IPS-18a (cell line): ENCODE data around the gene DARS1.

ENCODE experiments used
- H3K27ac ChIP-seq: one replicate; pipeline ENCODE4 v1.5.1; 2013; ENCODE audit warnings: low read length
- H3K27me3 ChIP-seq: one replicate; pipeline ENCODE4 v1.6.1; 2013; ENCODE audit warnings: mild to moderate bottlenecking, low read length; ENCODE audit not compliant: control insufficient read depth, insufficient read depth
- H3K36me3 ChIP-seq: one replicate; pipeline ENCODE4 v1.6.1; 2013; ENCODE audit warnings: low read depth, low read length; ENCODE audit not compliant: control insufficient read depth
- H3K4me1 ChIP-seq: one replicate; pipeline ENCODE4 v1.6.1; 2013; ENCODE audit warnings: low read depth, low read length; ENCODE audit not compliant: control insufficient read depth
- H3K4me3 ChIP-seq: one replicate; pipeline ENCODE4 v1.5.1; 2013; ENCODE audit warnings: low read length
- H3K9ac ChIP-seq: one replicate; pipeline ENCODE4 v1.6.1; 2013; ENCODE audit warnings: mild to moderate bottlenecking, low read length, moderate library complexity
- H3K9me3 ChIP-seq: one replicate; pipeline ENCODE4 v1.6.1; 2013; ENCODE audit warnings: low read depth, low read length; ENCODE audit not compliant: control insufficient read depth

The DARS1 gene

GRCh38 chr2:136024185-136024584 lies 38.8 kb upstream of the DARS1 start:
- no peaks in the 10 kb centered on the region for H3K27me3 ChIP-seq
- peaks cover 20% of the 10 kb centered on the region for H3K4me1 ChIP-seq
- no peaks in the 10 kb centered on the region for H3K36me3 ChIP-seq
- peak overlapping the region; percentile 95 for H3K9ac ChIP-seq
- no peaks in the 10 kb centered on the region for H3K9me3 ChIP-seq
- no peak overlapping the region for H3K27ac ChIP-seq
- H3K4me3 ChIP-seq = no peak overlapping the region

GRCh38 chr2:136023416-136023815 lies 38.0 kb upstream of the DARS1 start:
- no peak overlapping the region for H3K9ac ChIP-seq
- no peaks in the 10 kb centered on the region for H3K36me3 ChIP-seq
- no peaks in the 10 kb centered on the region for H3K9me3 ChIP-seq
- peaks cover 20% of the 10 kb centered on the region for H3K4me1 ChIP-seq
- H3K27me3 ChIP-seq = no peaks in the 10 kb centered on the region
- no peak overlapping the region for H3K4me3 ChIP-seq
- no peak overlapping the region for H3K27ac ChIP-seq

- Histone ChIP-seq H3K27ac (no peak overlapping the region), H3K4me1 (peaks cover 19% of the 10 kb centered on the region), H3K4me3 (no peak overlapping the region), H3K9me3 (no peaks in the 10 kb centered on the region), H3K27me3 (no peaks in the 10 kb centered on the region), H3K36me3 (no peaks in the 10 kb centered on the region), H3K9ac (no peak overlapping the region)
Observed at GRCh38 chr2:136022396-136023146, 37.1 kb upstream of the DARS1 start.

GRCh38 chr2:136021976-136022375 lies 36.5 kb upstream of the DARS1 start:
- no peaks in the 10 kb centered on the region for H3K36me3 ChIP-seq
- H3K27me3 ChIP-seq = no peaks in the 10 kb centered on the region
- no peak overlapping the region for H3K27ac ChIP-seq
- peaks cover 15% of the 10 kb centered on the region for H3K4me1 ChIP-seq
- H3K9me3 ChIP-seq = no peaks in the 10 kb centered on the region
- H3K9ac ChIP-seq = no peak overlapping the region
- H3K4me3 ChIP-seq = no peak overlapping the region

GRCh38 chr2:136021406-136021805 lies 36.0 kb upstream of the DARS1 start:
- no peak overlapping the region for H3K27ac ChIP-seq
- H3K4me1 ChIP-seq = peaks cover 15% of the 10 kb centered on the region
- H3K27me3 ChIP-seq = no peaks in the 10 kb centered on the region
- no peak overlapping the region for H3K9ac ChIP-seq
- H3K4me3 ChIP-seq = no peak overlapping the region
- H3K36me3 ChIP-seq = no peaks in the 10 kb centered on the region
- no peaks in the 10 kb centered on the region for H3K9me3 ChIP-seq

- Histone ChIP-seq H3K9ac (no peak overlapping the region), H3K27me3 (no peaks in the 10 kb centered on the region), H3K36me3 (no peaks in the 10 kb centered on the region), H3K27ac (no peak overlapping the region), H3K4me3 (no peak overlapping the region), H3K9me3 (no peaks in the 10 kb centered on the region), H3K4me1 (peaks cover 11% of the 10 kb centered on the region)
Observed at GRCh38 chr2:136020831-136021230, 35.4 kb upstream of the DARS1 start.

GRCh38 chr2:136019825-136020224 lies 34.4 kb upstream of the DARS1 start:
- Histone ChIP-seq H3K9ac (no peak overlapping the region), H3K4me3 (no peak overlapping the region), H3K9me3 (no peaks in the 10 kb centered on the region), H3K27me3 (no peaks in the 10 kb centered on the region), H3K27ac (no peak overlapping the region), H3K4me1 (peaks cover 4% of the 10 kb centered on the region), H3K36me3 (no peaks in the 10 kb centered on the region)

GRCh38 chr2:136019306-136019705 lies 33.9 kb upstream of the DARS1 start:
- no peaks in the 10 kb centered on the region for H3K4me1 ChIP-seq
- no peaks in the 10 kb centered on the region for H3K36me3 ChIP-seq
- no peak overlapping the region for H3K4me3 ChIP-seq
- H3K27ac ChIP-seq = no peak overlapping the region
- H3K27me3 ChIP-seq = no peaks in the 10 kb centered on the region
- no peaks in the 10 kb centered on the region for H3K9me3 ChIP-seq
- no peak overlapping the region for H3K9ac ChIP-seq

- no peaks in the 10 kb centered on the region for H3K9me3 ChIP-seq
- no peak overlapping the region for H3K27ac ChIP-seq
- H3K9ac ChIP-seq = no peak overlapping the region
- no peaks in the 10 kb centered on the region for H3K27me3 ChIP-seq
- H3K36me3 ChIP-seq = no peaks in the 10 kb centered on the region
- H3K4me3 ChIP-seq = no peak overlapping the region
- peaks cover 11% of the 10 kb centered on the region for H3K4me1 ChIP-seq
Observed at GRCh38 chr2:136017786-136018185, 32.4 kb upstream of the DARS1 start.

- H3K36me3 ChIP-seq = no peaks in the 10 kb centered on the region
Observed at GRCh38 chr2:136016836-136017235, 31.4 kb upstream of the DARS1 start.

GRCh38 chr2:136016427-136016826 lies 31.0 kb upstream of the DARS1 start:
- Histone ChIP-seq H3K9ac (no peak overlapping the region), H3K9me3 (no peaks in the 10 kb centered on the region), H3K27me3 (no peaks in the 10 kb centered on the region)

More at GRCh38 chr2:136016836-136017235, 31.4 kb upstream of the DARS1 start:
- peaks cover 13% of the 10 kb centered on the region for H3K4me1 ChIP-seq
- H3K27me3 ChIP-seq = no peaks in the 10 kb centered on the region
- no peaks in the 10 kb centered on the region for H3K9me3 ChIP-seq
- H3K27ac ChIP-seq = no peak overlapping the region
- no peak overlapping the region for H3K4me3 ChIP-seq
- H3K9ac ChIP-seq = no peak overlapping the region

GRCh38 chr2:136015699-136016098 lies 30.3 kb upstream of the DARS1 start:
- no peaks in the 10 kb centered on the region for H3K9me3 ChIP-seq
- no peaks in the 10 kb centered on the region for H3K27me3 ChIP-seq
- H3K9ac ChIP-seq = no peak overlapping the region
- no peak overlapping the region for H3K4me3 ChIP-seq
- H3K27ac ChIP-seq = no peak overlapping the region
- H3K36me3 ChIP-seq = no peaks in the 10 kb centered on the region
- peaks cover 13% of the 10 kb centered on the region for H3K4me1 ChIP-seq

More at GRCh38 chr2:136016427-136016826, 31.0 kb upstream of the DARS1 start:
- Histone ChIP-seq H3K4me1 (peaks cover 13% of the 10 kb centered on the region), H3K27ac (no peak overlapping the region), H3K4me3 (no peak overlapping the region), H3K36me3 (no peaks in the 10 kb centered on the region)
